Liver (tissue), 9 donors: Measurements from ENCODE around the gene KIF22. TPM values are rescaled to one million over a fixed set of nuclear protein-coding genes. Genes with fewer than 3 reads are reported as not detected.
"Not testable (repeated sequence)": the region's sequence is repeated elsewhere in the genome, so short reads cannot be mapped to it uniquely, and the experiment has no call there.

ENCODE experiments used
- DNase-seq: peaks from one replicate; pipeline ENCODE4 v3.0.0-alpha.2; 2017; ENCODE audit warnings: low spot score
- H3K27ac ChIP-seq, 2 donors: one replicate each; pipeline ENCODE4 v1.7.0; 2013; ENCODE audit warnings: inconsistent platforms in 2 of 2, low read length in 2 of 2, control low read depth in 1 of 2, low read depth in 1 of 2, mild to moderate bottlenecking in 1 of 2
- H3K27me3 ChIP-seq, 4 donors: one replicate each; pipeline versions ENCODE4 v1.6.1 to v1.7.0; 2013; ENCODE audit warnings: low read length in 3 of 4, inconsistent platforms in 1 of 4, mild to moderate bottlenecking in 1 of 4, moderate library complexity in 1 of 4; ENCODE audit not compliant: control insufficient read depth in 4 of 4, insufficient read depth in 4 of 4
- H3K36me3 ChIP-seq, 4 donors: one replicate each; pipeline versions ENCODE4 v1.6.1 to v1.7.0; 2013; ENCODE audit warnings: low read length in 3 of 4, mild to moderate bottlenecking in 3 of 4, low read depth in 1 of 4, moderate library complexity in 1 of 4; ENCODE audit not compliant: control insufficient read depth in 4 of 4, insufficient read depth in 3 of 4
- H3K4me1 ChIP-seq, 4 donors: one replicate each; pipeline versions ENCODE4 v1.6.1 to v1.7.0; 2013; ENCODE audit warnings: low read length in 3 of 4, mild to moderate bottlenecking in 3 of 4, moderate library complexity in 1 of 4; ENCODE audit not compliant: control insufficient read depth in 4 of 4, insufficient read depth in 4 of 4
- H3K4me3 ChIP-seq, 3 donors: one replicate each; pipeline versions ENCODE4 v1.6.1 to v1.7.0; 2013; ENCODE audit warnings: low read length in 3 of 3, control low read depth in 1 of 3, low read depth in 1 of 3, mild to moderate bottlenecking in 1 of 3
- H3K9ac ChIP-seq, 2 donors: one replicate each; pipeline ENCODE4 v1.7.0; 2013; ENCODE audit warnings: low read length in 2 of 2, mild to moderate bottlenecking in 2 of 2, moderate library complexity in 2 of 2, control low read depth in 1 of 2, low read depth in 1 of 2
- H3K9me3 ChIP-seq, 4 donors: one replicate each; pipeline versions ENCODE4 v1.6.1 to v1.7.0; 2013; ENCODE audit warnings: low read length in 3 of 4; ENCODE audit not compliant: control insufficient read depth in 4 of 4
- GABPA ChIP-seq, 2 donors: IDR thresholded peaks in 1 of 2; conservative IDR thresholded peaks in 1 of 2; 2 replicates each; pipeline ENCODE4 v1.6.1; 2016; ENCODE audit warnings: antibody characterized with exemption in 2 of 2, mild to moderate bottlenecking in 1 of 2, moderate library complexity in 1 of 2
- HNF4A ChIP-seq, 2 donors: conservative IDR thresholded peaks; 2 replicates each; pipeline ENCODE4 v1.6.1; 2016; ENCODE audit warnings: antibody characterized with exemption in 2 of 2, mild to moderate bottlenecking in 2 of 2
- HNF4G ChIP-seq: IDR thresholded peaks from 2 replicates; pipeline ENCODE4 v1.6.1; 2016; ENCODE audit warnings: antibody characterized with exemption
- NR2F2 ChIP-seq: IDR thresholded peaks from 2 replicates; pipeline ENCODE4 v1.6.1; 2016; ENCODE audit warnings: antibody characterized with exemption
- RAD21 ChIP-seq, 2 donors: IDR thresholded peaks; 2 replicates each; pipeline ENCODE4 v1.6.1; 2016; ENCODE audit warnings: antibody characterized with exemption in 2 of 2, mild to moderate bottlenecking in 2 of 2
- RXRA ChIP-seq, 2 donors: IDR thresholded peaks; 2 replicates each; pipeline ENCODE4 v1.6.1; 2017 to 2018; ENCODE audit warnings: antibody characterized with exemption in 2 of 2, mild to moderate bottlenecking in 1 of 2
- SP1 ChIP-seq: IDR thresholded peaks from 2 replicates; pipeline ENCODE4 v1.6.1; 2018; ENCODE audit warnings: antibody characterized with exemption, mild to moderate bottlenecking
- TAF1 ChIP-seq: conservative IDR thresholded peaks from 2 replicates; pipeline ENCODE4 v1.6.1; 2016; ENCODE audit warnings: antibody characterized with exemption, mild to moderate bottlenecking
- YY1 ChIP-seq: IDR thresholded peaks from 2 replicates; pipeline ENCODE4 v1.6.1; 2016; ENCODE audit warnings: antibody characterized with exemption, mild to moderate bottlenecking
- WGBS: extraction: QIAGEN DNeasy Blood & Tissue Kit; methylation state at CpG from one replicate; pipeline ENCODE4 v1.1.7; 2013; 5-methylcytosine and 5-hydroxymethylcytosine counted together
- polyA plus RNA-seq, 2 donors: library from polyadenylated mRNA; stranded (reverse) in 1 of 2; unstranded in 1 of 2; fragments of 200-250 nt in 1 of 2; fragments of >200 nt in 1 of 2; fragmentation: Nextera tagmentation in 1 of 2; extraction: Ambion mirVana in 1 of 2; gene quantifications; one replicate each; pipeline versions ENCODE4 v1.2.1 to v1.2.3, GENCODE V29; 2013 to 2015
- total RNA-seq, 2 donors: library from RNA; depleted of rRNA; stranded (reverse); fragments of >200 nt; gene quantifications; one replicate each; pipeline ENCODE4 v1.2.3, GENCODE V29; 2014
- TF ChIP-seq, protein P1 (sequence below): IDR thresholded peaks from 2 replicates; pipeline ENCODE4 v1.6.1; 2016; ENCODE audit warnings: antibody characterized with exemption
- TF ChIP-seq, protein P2 (sequence below): fragments of 150-350 bp; IDR thresholded peaks from 2 replicates; pipeline ENCODE4 v1.5.1; 2017; ENCODE audit warnings: improper control_type of control experiment, low read depth, low read length; ENCODE audit not compliant: missing input control
- TF ChIP-seq, protein P3 (sequence below): IDR thresholded peaks from 2 replicates; pipeline ENCODE4 v1.6.1; 2016; ENCODE audit warnings: antibody characterized with exemption, mild to moderate bottlenecking
- donor health status: healthy.
- donor health status: healthy.
- donor health status: healthy.
- donor health status: healthy.
- donor health status: healthy.

KIF22 gene
- total and polyA plus RNA-seq, 4 donors, result 15.0 to 80.1 (median 49.3) TPM

DNA sequence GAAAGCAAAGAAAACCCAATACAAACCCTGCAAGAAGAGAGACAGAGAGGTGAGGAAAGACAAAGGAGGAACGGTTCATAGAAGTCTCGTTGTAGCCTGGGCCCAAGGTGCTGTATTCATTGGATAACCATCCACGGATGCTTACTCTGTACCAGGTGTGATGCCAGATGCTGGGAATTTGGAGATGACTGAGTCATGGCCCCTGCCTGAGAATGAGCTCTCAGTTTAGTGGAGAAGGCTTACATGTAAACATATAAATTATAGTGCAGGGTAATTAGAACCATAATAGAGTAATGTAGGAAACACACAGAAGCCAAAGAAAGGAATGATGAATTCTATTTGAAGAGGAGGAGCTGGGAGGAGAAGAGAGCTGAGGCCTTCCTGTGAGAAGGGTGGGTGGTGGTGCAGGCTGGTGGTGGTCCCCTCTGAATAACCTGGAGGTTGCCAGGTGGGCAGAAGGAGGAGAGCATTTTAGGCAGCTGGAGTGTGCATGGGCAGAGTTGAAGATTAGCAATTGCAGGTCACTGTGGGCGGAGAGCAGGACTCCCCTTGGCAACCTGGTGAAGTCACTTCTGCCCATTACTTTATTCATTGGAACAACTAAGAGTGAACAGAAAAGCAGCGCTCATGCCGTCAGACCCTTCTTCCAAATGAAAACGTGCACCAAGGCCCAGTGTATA lies 20.2 kb upstream of the KIF22 start:
- Histone ChIP-seq H3K36me3 (no peaks in the 10 kb centered on the region), H3K9ac (no peak overlapping the region), H3K9me3 (no peaks in the 10 kb centered on the region), H3K4me3 (no peak overlapping the region), H3K27ac (no peak overlapping the region), H3K4me1 (peaks cover 0 to 36% (median 19%) of the 10 kb centered on the region in 4 donors), H3K27me3 (no peaks in the 10 kb centered on the region)
- WGBS, result 75% methylated on average over 7 of the region's 7 CpGs
- TF ChIP-seq, protein P1, sequence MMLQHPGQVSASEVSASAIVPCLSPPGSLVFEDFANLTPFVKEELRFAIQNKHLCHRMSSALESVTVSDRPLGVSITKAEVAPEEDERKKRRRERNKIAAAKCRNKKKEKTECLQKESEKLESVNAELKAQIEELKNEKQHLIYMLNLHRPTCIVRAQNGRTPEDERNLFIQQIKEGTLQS, result no peak
- no peak for TF ChIP-seq HNF4A (conservative IDR thresholded peaks at IDR 0.05)
- no peak for TF ChIP-seq SP1
- TF ChIP-seq RAD21 (IDR thresholded peaks at IDR 0.05), result no peak
- no peak for TF ChIP-seq GABPA (IDR thresholded peaks at IDR 0.05 in 1 of 2, conservative IDR thresholded peaks at IDR 0.05 in 1 of 2)
- TF ChIP-seq RXRA (IDR thresholded peaks at IDR 0.05), result no peak
- TF ChIP-seq, protein P2, sequence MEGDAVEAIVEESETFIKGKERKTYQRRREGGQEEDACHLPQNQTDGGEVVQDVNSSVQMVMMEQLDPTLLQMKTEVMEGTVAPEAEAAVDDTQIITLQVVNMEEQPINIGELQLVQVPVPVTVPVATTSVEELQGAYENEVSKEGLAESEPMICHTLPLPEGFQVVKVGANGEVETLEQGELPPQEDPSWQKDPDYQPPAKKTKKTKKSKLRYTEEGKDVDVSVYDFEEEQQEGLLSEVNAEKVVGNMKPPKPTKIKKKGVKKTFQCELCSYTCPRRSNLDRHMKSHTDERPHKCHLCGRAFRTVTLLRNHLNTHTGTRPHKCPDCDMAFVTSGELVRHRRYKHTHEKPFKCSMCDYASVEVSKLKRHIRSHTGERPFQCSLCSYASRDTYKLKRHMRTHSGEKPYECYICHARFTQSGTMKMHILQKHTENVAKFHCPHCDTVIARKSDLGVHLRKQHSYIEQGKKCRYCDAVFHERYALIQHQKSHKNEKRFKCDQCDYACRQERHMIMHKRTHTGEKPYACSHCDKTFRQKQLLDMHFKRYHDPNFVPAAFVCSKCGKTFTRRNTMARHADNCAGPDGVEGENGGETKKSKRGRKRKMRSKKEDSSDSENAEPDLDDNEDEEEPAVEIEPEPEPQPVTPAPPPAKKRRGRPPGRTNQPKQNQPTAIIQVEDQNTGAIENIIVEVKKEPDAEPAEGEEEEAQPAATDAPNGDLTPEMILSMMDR, result no peak
- TF ChIP-seq TAF1, result no peak
- no peak for TF ChIP-seq NR2F2
- TF ChIP-seq, protein P3, sequence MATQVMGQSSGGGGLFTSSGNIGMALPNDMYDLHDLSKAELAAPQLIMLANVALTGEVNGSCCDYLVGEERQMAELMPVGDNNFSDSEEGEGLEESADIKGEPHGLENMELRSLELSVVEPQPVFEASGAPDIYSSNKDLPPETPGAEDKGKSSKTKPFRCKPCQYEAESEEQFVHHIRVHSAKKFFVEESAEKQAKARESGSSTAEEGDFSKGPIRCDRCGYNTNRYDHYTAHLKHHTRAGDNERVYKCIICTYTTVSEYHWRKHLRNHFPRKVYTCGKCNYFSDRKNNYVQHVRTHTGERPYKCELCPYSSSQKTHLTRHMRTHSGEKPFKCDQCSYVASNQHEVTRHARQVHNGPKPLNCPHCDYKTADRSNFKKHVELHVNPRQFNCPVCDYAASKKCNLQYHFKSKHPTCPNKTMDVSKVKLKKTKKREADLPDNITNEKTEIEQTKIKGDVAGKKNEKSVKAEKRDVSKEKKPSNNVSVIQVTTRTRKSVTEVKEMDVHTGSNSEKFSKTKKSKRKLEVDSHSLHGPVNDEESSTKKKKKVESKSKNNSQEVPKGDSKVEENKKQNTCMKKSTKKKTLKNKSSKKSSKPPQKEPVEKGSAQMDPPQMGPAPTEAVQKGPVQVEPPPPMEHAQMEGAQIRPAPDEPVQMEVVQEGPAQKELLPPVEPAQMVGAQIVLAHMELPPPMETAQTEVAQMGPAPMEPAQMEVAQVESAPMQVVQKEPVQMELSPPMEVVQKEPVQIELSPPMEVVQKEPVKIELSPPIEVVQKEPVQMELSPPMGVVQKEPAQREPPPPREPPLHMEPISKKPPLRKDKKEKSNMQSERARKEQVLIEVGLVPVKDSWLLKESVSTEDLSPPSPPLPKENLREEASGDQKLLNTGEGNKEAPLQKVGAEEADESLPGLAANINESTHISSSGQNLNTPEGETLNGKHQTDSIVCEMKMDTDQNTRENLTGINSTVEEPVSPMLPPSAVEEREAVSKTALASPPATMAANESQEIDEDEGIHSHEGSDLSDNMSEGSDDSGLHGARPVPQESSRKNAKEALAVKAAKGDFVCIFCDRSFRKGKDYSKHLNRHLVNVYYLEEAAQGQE, result no peak
- no peak for TF ChIP-seq HNF4G
- DNase-seq, result no peak

DNA sequence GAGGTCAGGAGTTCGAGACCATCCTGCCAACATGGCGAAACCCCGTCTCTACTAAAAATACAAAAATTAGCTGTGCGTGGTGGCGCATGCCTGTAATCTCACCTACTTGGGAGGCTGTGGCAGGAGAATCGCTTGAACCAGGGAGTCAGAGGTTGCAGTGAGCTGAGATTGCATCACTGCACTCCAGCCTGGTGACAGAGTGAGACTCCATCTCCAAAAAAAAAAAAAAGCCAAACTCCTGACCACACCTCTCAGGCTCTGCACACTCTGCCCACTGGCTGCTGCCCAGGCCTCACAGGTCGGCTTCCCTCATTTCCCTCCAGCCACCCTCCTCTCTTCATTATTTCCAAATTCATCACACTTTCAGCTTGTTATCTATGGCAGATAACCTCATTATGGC lies 18.2 kb upstream of the KIF22 start:
- H3K27ac ChIP-seq, H3K27me3 ChIP-seq, H3K9me3 ChIP-seq, H3K9ac ChIP-seq, DNase-seq, H3K4me3 ChIP-seq, H3K36me3 ChIP-seq: not testable (repeated sequence)
- TF ChIP-seq, protein P1, result peak; percentile 77
- peak; percentile 19 for TF ChIP-seq YY1
- peak in 1 of 2 donors; percentile 48 for TF ChIP-seq HNF4A (conservative IDR thresholded peaks at IDR 0.05)
- peak; percentile 27 to 54 for TF ChIP-seq RXRA (IDR thresholded peaks at IDR 0.05)
- TF ChIP-seq RAD21 (IDR thresholded peaks at IDR 0.05), result peak in 1 of 2 donors; percentile 23
- 70% methylated on average over 7 of the region's 7 CpGs for WGBS
- peaks cover 0 to 22% (median 9%) of the 10 kb centered on the region in 4 donors for H3K4me1 ChIP-seq
